Smooth muscle cell (in vitro differentiated cells): Measurements from ENCODE around the gene GALNTL6. TPM values are rescaled to one million over a fixed set of nuclear protein-coding genes. Genes with fewer than 3 reads are reported as not detected.

Experiments used
- DNase-seq: peaks from one replicate; lab custom pipeline; 2025; ENCODE audit not compliant: unreplicated experiment; lab: John Stamatoyannopoulos, UW
- H2AFZ ChIP-seq: fragments of 200-600 bp; sonication (generic); 2 replicates; pipeline ENCODE4 v1.6.0; 2016; ENCODE audit warnings: antibody characterized with exemption, low read depth, mild to moderate bottlenecking
- H3F3A ChIP-seq: fragments of 200-600 bp; sonication (generic); 2 replicates; pipeline ENCODE4 v1.6.0; 2017; ENCODE audit warnings: antibody characterized with exemption, low read depth
- H3K27ac ChIP-seq: fragments of 200-600 bp; sonication (generic); 2 replicates; pipeline ENCODE4 v1.5.1; 2016; ENCODE audit warnings: low read depth, mild to moderate bottlenecking
- H3K27me3 ChIP-seq: fragments of 200-600 bp; sonication (generic); 2 replicates; pipeline ENCODE4 v1.6.1; 2016; ENCODE audit warnings: low read depth, mild to moderate bottlenecking
- H3K36me3 ChIP-seq: fragments of 200-600 bp; sonication (generic); 2 replicates; pipeline ENCODE4 v1.5.1; 2016; ENCODE audit warnings: low read depth
- H3K4me1 ChIP-seq: fragments of 200-600 bp; sonication (generic); 2 replicates; pipeline ENCODE4 v1.5.1; 2016; ENCODE audit warnings: low read depth
- H3K4me2 ChIP-seq: fragments of 200-600 bp; sonication (generic); 2 replicates; pipeline ENCODE4 v1.6.0; 2016; ENCODE audit warnings: mild to moderate bottlenecking
- H3K4me3 ChIP-seq: fragments of 200-600 bp; sonication (generic); 2 replicates; pipeline ENCODE4 v1.5.1; 2016; ENCODE audit warnings: mild to moderate bottlenecking
- H3K79me2 ChIP-seq: fragments of 200-600 bp; sonication (generic); 2 replicates; pipeline ENCODE4 v1.6.0; 2016; ENCODE audit warnings: low read depth, mild to moderate bottlenecking
- H3K9ac ChIP-seq: fragments of 200-600 bp; sonication (generic); 2 replicates; pipeline ENCODE4 v1.6.0; 2016; ENCODE audit warnings: low read depth
- H3K9me3 ChIP-seq: fragments of 200-600 bp; sonication (generic); replicated peaks from 2 replicates; pipeline ENCODE4 v1.5.1; 2016; ENCODE audit warnings: low read depth
- H4K20me1 ChIP-seq: fragments of 200-600 bp; sonication (generic); 2 replicates; pipeline ENCODE4 v1.6.0; 2016; ENCODE audit warnings: low read depth
- CTCF ChIP-seq: fragments of 200-600 bp; sonication (generic); IDR thresholded peaks from 2 replicates; pipeline ENCODE4 v1.5.1; 2017; ENCODE audit warnings: borderline replicate concordance, mild to moderate bottlenecking, antibody characterized with exemption; ENCODE audit not compliant: insufficient read depth, poor library complexity, severe bottlenecking
- WGBS: methylation state at CpG from one replicate; pipeline ENCODE4 v1.1.7; 2016; ENCODE audit warnings: low lambda C conversion rate; 5-methylcytosine and 5-hydroxymethylcytosine counted together
- polyA plus RNA-seq: library from polyadenylated mRNA; unstranded; fragments of >200 nt; fragmentation: Nextera tagmentation; extraction: Ambion mirVana; gene quantifications from 2 replicates; pipeline ENCODE4 v1.2.1, GENCODE V29; 2016
- total RNA-seq: library from RNA; depleted of rRNA; stranded (reverse); fragments of >200 nt; gene quantifications from 2 replicates; pipeline ENCODE4 v1.2.3, GENCODE V29; 2014

Gene GALNTL6
- total and polyA plus RNA-seq, 2 experiments from 2014 or later: 0.18 to 1.3 TPM

DNA sequence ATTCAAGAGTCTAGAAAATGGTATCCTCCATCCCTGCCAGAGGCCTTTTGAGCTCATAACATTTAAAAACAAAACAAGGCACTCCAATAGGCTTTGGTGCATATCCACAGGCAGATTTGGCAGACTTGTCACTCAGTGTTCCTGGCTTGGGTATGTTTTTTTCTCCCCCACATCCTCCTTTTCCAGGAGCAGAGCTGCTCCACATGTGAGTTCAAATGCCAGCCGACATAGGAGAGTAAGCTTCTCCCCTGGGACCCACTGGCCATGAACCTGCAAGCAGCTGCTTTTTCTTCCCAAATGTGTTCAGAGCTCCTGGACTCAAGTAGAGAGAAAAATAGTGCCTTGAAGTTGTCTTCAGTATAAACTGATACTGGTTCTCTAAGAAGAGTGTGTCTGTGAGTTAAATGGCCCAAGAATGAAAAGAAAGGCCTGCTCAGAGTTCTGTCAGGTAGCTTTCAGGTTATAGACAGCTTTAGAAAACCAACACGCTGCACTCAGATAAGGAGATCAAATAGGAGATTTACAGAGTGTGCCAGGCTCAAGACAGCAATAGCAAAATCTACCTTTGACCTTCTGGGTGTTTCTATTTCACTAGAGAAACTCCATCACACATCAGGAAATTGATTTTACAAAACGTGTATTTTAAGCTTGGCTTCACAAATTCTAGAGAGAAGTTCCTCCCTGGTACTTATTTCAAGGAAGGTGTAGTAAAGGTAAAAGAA lies 1192.9 kb downstream of the GALNTL6 start:
- Histone ChIP-seq H3K4me1 (no peaks in the 10 kb centered on the region), H3K27me3 (no peaks in the 10 kb centered on the region), H3K36me3 (no peaks in the 10 kb centered on the region), H3K79me2 (no peaks in the 10 kb centered on the region), H2AFZ (no peak overlapping the region), H3K9ac (no peak overlapping the region), H3K4me3 (no peak overlapping the region), H3K9me3 (no peaks in the 10 kb centered on the region), H3F3A (no peaks in the 10 kb centered on the region), H3K4me2 (no peak overlapping the region), H4K20me1 (no peaks in the 10 kb centered on the region), H3K27ac (no peak overlapping the region)
- no peak for DNase-seq
- TF ChIP-seq CTCF: no peak
- WGBS: 83% methylated on average over 3 of the region's 3 CpGs

GRCh38 chr4:173008436-173008835 lies 1195.2 kb downstream of the GALNTL6 start:
- H2AFZ ChIP-seq: no peak overlapping the region
- H3K36me3 ChIP-seq: no peaks in the 10 kb centered on the region
- no peaks in the 10 kb centered on the region for H4K20me1 ChIP-seq
- DNase-seq: no peak
- H3K9me3 ChIP-seq: no peaks in the 10 kb centered on the region
- no peak overlapping the region for H3K4me3 ChIP-seq
- no peak for TF ChIP-seq CTCF
- H3K27me3 ChIP-seq: no peaks in the 10 kb centered on the region
- H3K4me2 ChIP-seq: no peak overlapping the region
- H3K9ac ChIP-seq: no peak overlapping the region
- no peak overlapping the region for H3K27ac ChIP-seq
- no peaks in the 10 kb centered on the region for H3K4me1 ChIP-seq
- 86% methylated on average over 3 of the region's 3 CpGs for WGBS
- no peaks in the 10 kb centered on the region for H3F3A ChIP-seq
- no peaks in the 10 kb centered on the region for H3K79me2 ChIP-seq

- no peak for DNase-seq
- Histone ChIP-seq H3K9ac (no peak overlapping the region), H3K9me3 (no peaks in the 10 kb centered on the region), H3K4me3 (no peak overlapping the region), H3K27ac (no peak overlapping the region), H2AFZ (no peak overlapping the region), H3K27me3 (no peaks in the 10 kb centered on the region), H3K36me3 (no peaks in the 10 kb centered on the region), H3K4me1 (peaks cover 6% of the 10 kb centered on the region), H3K79me2 (no peaks in the 10 kb centered on the region), H4K20me1 (no peaks in the 10 kb centered on the region), H3F3A (peaks cover 4% of the 10 kb centered on the region), H3K4me2 (no peak overlapping the region)
- TF ChIP-seq CTCF: no peak
- 62% methylated on average over 7 of the region's 7 CpGs for WGBS
These were observed 1196.1 kb downstream of the GALNTL6 start for GRCh38 chr4:173009129-173009823.
